HCT116 (cell line): Measurements from ENCODE around the gene CALCOCO1. TPM values are rescaled to one million over a fixed set of nuclear protein-coding genes. Genes with fewer than 3 reads are reported as not detected.

Experiments
- ATAC-seq: fragments of 200-7000 bp; cut with Tn5 transposase; 2 replicates; pipeline ENCODE4 v1.9.1; 2020; ENCODE audit warnings: mild to moderate bottlenecking, moderate library complexity
- BruUV-seq: library from RNA; stranded (reverse); fragments of 400-500 nt; replicated peaks from 2 replicates; lab custom pipeline; 2021; lab: Mats Ljungman, UMichigan
- CTCF ChIA-PET: fragments of 300-600 bp; sonication (Branson Sonifier 250); formaldehyde crosslinking; loops from one replicate; lab custom pipeline; 2021; ENCODE audit warnings: antibody characterized with exemption; lab: Charles Lee
- POLR2A ChIA-PET: fragments of 300-600, 350-600 bp; sonication (Branson Sonifier 250); formaldehyde crosslinking; loops from one replicate; lab custom pipeline; 2021; ENCODE audit warnings: antibody characterized with exemption; lab: Charles Lee
- RAD21 ChIA-PET, 2 experiments: fragments of 300-600 bp; sonication (Branson Sonifier 250); formaldehyde crosslinking; loops; one replicate each; lab custom pipeline; 2023; ENCODE audit warnings: low total read pairs in 2 of 2; ENCODE audit not compliant: uncharacterized antibody in 2 of 2, unreplicated experiment in 2 of 2, low non-redundant PET in 1 of 2; lab: Charles Lee
- DNase-seq: peaks from one replicate; pipeline ENCODE4 v3.0.0-alpha.2; 2010; ENCODE audit warnings: low read depth, low spot score
- H2AFZ ChIP-seq: fragments of 200-600 bp; shearing (Covaris generic), sonication (generic); 2 replicates; pipeline ENCODE4 v1.6.1; 2017; ENCODE audit warnings: low read depth, mixed run types, mixed read lengths, antibody characterized with exemption, low read length; ENCODE audit not compliant: poor library complexity, severe bottlenecking
- H3K27ac ChIP-seq: 2 replicates; pipeline ENCODE4 v1.5.1; 2012; ENCODE audit warnings: low read depth, low read length
- H3K27me3 ChIP-seq: fragments of 200-600 bp; sonication (generic); 2 replicates; pipeline ENCODE4 v1.6.1; 2016; ENCODE audit warnings: mixed run types, low read length, mixed read lengths; ENCODE audit not compliant: insufficient read depth
- H3K36me3 ChIP-seq, 2 experiments: fragments of 200-500 bp in 1 of 2; fragments of 200-600 bp in 1 of 2; sonication (Bioruptor generic) in 1 of 2; sonication (generic) in 1 of 2; 2 replicates each; pipeline versions ENCODE4 v1.5.1 to v1.6.1; 2014 to 2016; ENCODE audit warnings: low read length in 2 of 2, inconsistent platforms in 1 of 2, mixed read lengths in 1 of 2, mixed run types in 1 of 2; ENCODE audit not compliant: insufficient read depth in 2 of 2, control insufficient read depth in 1 of 2
- H3K4me1 ChIP-seq, 2 experiments: fragments of 200-600 bp in 1 of 2; sonication (generic) in 1 of 2; 2 replicates each; pipeline versions ENCODE4 v1.5.1 to v1.6.1; 2012 to 2017; ENCODE audit warnings: low read length in 2 of 2, inconsistent platforms in 1 of 2, mild to moderate bottlenecking in 1 of 2, mixed read lengths in 1 of 2, mixed run types in 1 of 2, moderate library complexity in 1 of 2; ENCODE audit not compliant: insufficient read depth in 2 of 2, control insufficient read depth in 1 of 2
- H3K4me2 ChIP-seq: fragments of 200-600 bp; sonication (generic); 2 replicates; pipeline ENCODE4 v1.6.1; 2017; ENCODE audit warnings: mixed run types, low read length, mixed read lengths
- H3K4me3 ChIP-seq, 2 experiments: fragments of 200-600 bp in 1 of 2; sonication (generic) in 1 of 2; replicated peaks in 1 of 2; 2 replicates each; pipeline ENCODE4 v1.5.1; 2011 to 2016; ENCODE audit warnings: low read length in 2 of 2, control low read depth in 1 of 2, low read depth in 1 of 2, mild to moderate bottlenecking in 1 of 2, mixed read lengths in 1 of 2, mixed run types in 1 of 2
- H3K79me2 ChIP-seq: fragments of 200-600 bp; sonication (generic); 2 replicates; pipeline ENCODE4 v1.6.1; 2017; ENCODE audit warnings: mild to moderate bottlenecking, mixed run types, low read length, moderate library complexity, mixed read lengths; ENCODE audit not compliant: insufficient read depth
- H3K9ac ChIP-seq: fragments of 200-600 bp; sonication (generic); 2 replicates; pipeline ENCODE4 v1.6.1; 2016; ENCODE audit warnings: low read length, mixed read lengths
- H3K9me2 ChIP-seq: fragments of 200-600 bp; sonication (generic), shearing (Covaris generic); 2 replicates; pipeline ENCODE4 v1.6.1; 2017; ENCODE audit warnings: mixed run types, mild to moderate bottlenecking, moderate library complexity; ENCODE audit not compliant: insufficient read depth
- H3K9me3 ChIP-seq, 2 experiments: fragments of 200-500 bp in 1 of 2; fragments of 200-600 bp in 1 of 2; sonication (Bioruptor generic) in 1 of 2; sonication (generic) in 1 of 2; 2 replicates each; pipeline ENCODE4 v1.6.1; 2014 to 2017; ENCODE audit warnings: low read length in 2 of 2, mixed read lengths in 2 of 2, inconsistent platforms in 1 of 2, low read depth in 1 of 2, mild to moderate bottlenecking in 1 of 2, mixed run types in 1 of 2, moderate library complexity in 1 of 2; ENCODE audit not compliant: control insufficient read depth in 1 of 2, insufficient read depth in 1 of 2
- H4K20me1 ChIP-seq: fragments of 200-600 bp; sonication (generic), shearing (Covaris generic); 2 replicates; pipeline ENCODE4 v1.6.1; 2017; ENCODE audit warnings: mixed run types, mild to moderate bottlenecking, moderate library complexity; ENCODE audit not compliant: insufficient read depth
- ATF3 ChIP-seq: IDR thresholded peaks from 2 replicates; pipeline ENCODE4 v1.6.1; 2012
- EZH2 ChIP-seq: fragments of 200-600 bp; sonication (generic); IDR thresholded peaks from 2 replicates; pipeline ENCODE4 v1.6.1; 2017; ENCODE audit warnings: antibody characterized with exemption, mixed run types
- FOSL1 ChIP-seq: IDR thresholded peaks from 2 replicates; pipeline ENCODE4 v1.6.1; 2012; ENCODE audit warnings: low read depth
- POLR2A ChIP-seq: IDR thresholded peaks from 2 replicates; pipeline ENCODE4 v1.7.0; 2011; ENCODE audit warnings: borderline replicate concordance; ENCODE audit not compliant: insufficient read depth, insufficient read length; ENCODE audit errors: extremely low read depth
- RAD21 ChIP-seq: IDR thresholded peaks from 2 replicates; pipeline ENCODE4 v1.6.1; 2012; ENCODE audit warnings: low read depth, mild to moderate bottlenecking
- SIN3A ChIP-seq: IDR thresholded peaks from 2 replicates; pipeline ENCODE4 v1.6.1; 2012; ENCODE audit warnings: low read depth
- YY1 ChIP-seq: IDR thresholded peaks from 2 replicates; pipeline ENCODE4 v1.6.1; 2011; ENCODE audit warnings: low read length, low read depth, moderate library complexity, mild to moderate bottlenecking; ENCODE audit not compliant: insufficient replicate concordance; ENCODE audit errors: extremely low read depth
- ZBTB33 ChIP-seq: IDR thresholded peaks from 2 replicates; pipeline ENCODE4 v1.6.1; 2011; ENCODE audit warnings: mild to moderate bottlenecking, low read length, moderate library complexity; ENCODE audit not compliant: insufficient replicate concordance; ENCODE audit errors: extremely low read depth
- intact Hi-C: fragments of 100-400 bp; cut with micrococcal nuclease; formaldehyde crosslinking; loops from 2 replicates; pipeline ENCODE4 v1.10.0; 2022
- total RNA-seq: library from RNA; stranded (reverse); gene quantifications from one replicate; pipeline ENCODE4 v1.2.1, GENCODE V29; 2021; ENCODE audit not compliant: unreplicated experiment
- TF ChIP-seq, protein P1 (sequence below), 3 experiments: fragments of 200-600 bp in 1 of 3; sonication (generic) in 1 of 3; IDR thresholded peaks in 2 of 3; conservative IDR thresholded peaks in 1 of 3; 2 replicates each; pipeline ENCODE4 v1.5.1; 2012 to 2017; ENCODE audit warnings: low read depth in 2 of 3, low read length in 2 of 3, antibody characterized with exemption in 1 of 3, borderline replicate concordance in 1 of 3, control low read depth in 1 of 3, mild to moderate bottlenecking in 1 of 3, mixed read lengths in 1 of 3, mixed run types in 1 of 3, moderate library complexity in 1 of 3; ENCODE audit not compliant: insufficient read depth in 1 of 3

CALCOCO1 gene
- total RNA-seq, 1 experiment from 2014 or later: 42.6 TPM

GRCh38 chr12:53706080-53706479 lies 21.2 kb downstream of the CALCOCO1 start:
- no TSS peak for BruUV-seq
- DNase-seq: no peak
- H4K20me1 ChIP-seq: no peaks in the 10 kb centered on the region
- ChIA-PET CTCF (no interaction called here), POLR2A (no interaction called here), RAD21 (no interaction called here)
- H3K36me3 ChIP-seq: no peaks in the 10 kb centered on the region
- H3K4me3 ChIP-seq: no peak overlapping the region
- no peak overlapping the region for H3K27ac ChIP-seq
- H3K9me2 ChIP-seq: no peaks in the 10 kb centered on the region
- H3K27me3 ChIP-seq: no peaks in the 10 kb centered on the region
- ATAC-seq: no peak
- H3K9me3 ChIP-seq: no peaks in the 10 kb centered on the region
- intact Hi-C loops: no loop called here
- no peak overlapping the region for H2AFZ ChIP-seq
- H3K4me1 ChIP-seq: peaks cover 0 to 5% of the 10 kb centered on the region in 2 experiments; a peak in 1 of 4 replicates
- no peak overlapping the region for H3K4me2 ChIP-seq
- TF ChIP-seq FOSL1 (no peak), RAD21 (no peak), SIN3A (no peak), POLR2A (no peak), ZBTB33 (no peak), YY1 (no peak), EZH2 (no peak), ATF3 (no peak)
- TF ChIP-seq, protein P1, sequence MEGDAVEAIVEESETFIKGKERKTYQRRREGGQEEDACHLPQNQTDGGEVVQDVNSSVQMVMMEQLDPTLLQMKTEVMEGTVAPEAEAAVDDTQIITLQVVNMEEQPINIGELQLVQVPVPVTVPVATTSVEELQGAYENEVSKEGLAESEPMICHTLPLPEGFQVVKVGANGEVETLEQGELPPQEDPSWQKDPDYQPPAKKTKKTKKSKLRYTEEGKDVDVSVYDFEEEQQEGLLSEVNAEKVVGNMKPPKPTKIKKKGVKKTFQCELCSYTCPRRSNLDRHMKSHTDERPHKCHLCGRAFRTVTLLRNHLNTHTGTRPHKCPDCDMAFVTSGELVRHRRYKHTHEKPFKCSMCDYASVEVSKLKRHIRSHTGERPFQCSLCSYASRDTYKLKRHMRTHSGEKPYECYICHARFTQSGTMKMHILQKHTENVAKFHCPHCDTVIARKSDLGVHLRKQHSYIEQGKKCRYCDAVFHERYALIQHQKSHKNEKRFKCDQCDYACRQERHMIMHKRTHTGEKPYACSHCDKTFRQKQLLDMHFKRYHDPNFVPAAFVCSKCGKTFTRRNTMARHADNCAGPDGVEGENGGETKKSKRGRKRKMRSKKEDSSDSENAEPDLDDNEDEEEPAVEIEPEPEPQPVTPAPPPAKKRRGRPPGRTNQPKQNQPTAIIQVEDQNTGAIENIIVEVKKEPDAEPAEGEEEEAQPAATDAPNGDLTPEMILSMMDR (IDR thresholded peaks at IDR 0.05 in 2 of 3, conservative IDR thresholded peaks at IDR 0.05 in 1 of 3; ENCODE audit: borderline replicate concordance in 1 of 3, insufficient read depth in 1 of 3, low read depth in 2 of 3, low read length in 2 of 3): no peak
- H3K9ac ChIP-seq: no peak overlapping the region
- no peaks in the 10 kb centered on the region for H3K79me2 ChIP-seq
